Mucosa of stomach (tissue), 1 donor: ENCODE measurements around the gene CYP4F2.

Source experiments
- H3K27me3 ChIP-seq: one replicate; pipeline ENCODE4 v1.7.0; 2013; ENCODE audit warnings: mild to moderate bottlenecking, low read length; ENCODE audit not compliant: control insufficient read depth, insufficient read depth
- H3K36me3 ChIP-seq: one replicate; pipeline ENCODE4 v1.7.0; 2013; ENCODE audit warnings: low read length; ENCODE audit not compliant: control insufficient read depth, insufficient read depth
- H3K4me1 ChIP-seq: one replicate; pipeline ENCODE4 v1.7.0; 2013; ENCODE audit warnings: mild to moderate bottlenecking, low read length; ENCODE audit not compliant: control insufficient read depth, insufficient read depth
- H3K4me3 ChIP-seq: one replicate; pipeline ENCODE4 v1.7.0; 2013; ENCODE audit warnings: low read length
- H3K9ac ChIP-seq: one replicate; pipeline ENCODE4 v1.7.0; 2013; ENCODE audit warnings: mild to moderate bottlenecking, low read length, moderate library complexity
- H3K9me3 ChIP-seq: one replicate; pipeline ENCODE4 v1.7.0; 2013; ENCODE audit warnings: mild to moderate bottlenecking, low read length, moderate library complexity; ENCODE audit not compliant: control insufficient read depth
- donor health status: Pancreatic carcinoma.

CYP4F2 gene

DNA sequence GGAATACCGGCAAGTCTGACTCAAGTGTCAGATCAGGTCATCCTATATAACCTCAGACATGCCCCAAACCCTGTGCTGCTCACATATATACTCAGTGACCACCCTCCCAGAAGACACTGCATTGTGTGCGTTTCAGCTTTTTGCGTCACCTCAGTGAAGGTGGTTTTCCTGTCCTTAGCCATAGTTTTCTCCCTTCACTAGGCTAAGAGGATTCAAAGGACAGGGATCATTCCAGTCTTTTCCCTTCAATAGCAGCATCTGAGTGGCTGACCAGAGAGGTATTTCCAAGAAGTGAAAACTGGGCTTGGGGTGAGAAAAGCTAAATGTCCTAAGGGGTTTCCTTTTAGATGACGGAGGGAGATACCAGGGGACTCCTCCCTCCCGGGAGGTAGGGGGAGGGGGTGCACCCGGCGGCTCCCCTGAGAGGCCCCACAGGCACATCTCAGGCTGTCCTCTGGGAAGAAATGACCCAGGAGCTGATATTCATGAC is 69.7 kb downstream of the CYP4F2 start:
- no peaks in the 10 kb centered on the region for H3K27me3 ChIP-seq
- no peaks in the 10 kb centered on the region for H3K36me3 ChIP-seq
- H3K4me1 ChIP-seq, result peaks cover 9% of the 10 kb centered on the region
- no peak overlapping the region for H3K4me3 ChIP-seq
- H3K9me3 ChIP-seq, result no peaks in the 10 kb centered on the region
- H3K9ac ChIP-seq, result no peak overlapping the region
